ENCODE data around the gene NCAN. TPM values are rescaled to one million over a fixed set of nuclear protein-coding genes. Genes with fewer than 3 reads are reported as not detected.

NCAN gene
- total RNA-seq, 1 experiment from 2014 or later, result 0.15 TPM

GRCh38 chr19:19223636-19224035, 11.9 kb downstream of the NCAN start:
- Histone ChIP-seq H3K4me1 (ENCODE audit: control insufficient read depth, insufficient read depth, low read length) (peaks cover 4% of the 10 kb centered on the region; the same call in 1 of the 2 replicates), H3K27ac (ENCODE audit: low read length) (no peak overlapping the region), H3K4me3 (ENCODE audit: low read depth in 2 of 2, low read length in 2 of 2) (no peak overlapping the region), H3K9me3 (ENCODE audit: control insufficient read depth, insufficient read depth, low read depth, low read length) (no peaks in the 10 kb centered on the region), H3K27me3 (ENCODE audit: control insufficient read depth, insufficient read depth, low read length) (no peaks in the 10 kb centered on the region), H3K36me3 (ENCODE audit: control insufficient read depth, insufficient read depth, low read length) (no peaks in the 10 kb centered on the region)
- ChIA-PET POLR2A (no interaction called here), CTCF (no interaction called here)
- intact Hi-C loops (cut with micrococcal nuclease; ENCODE audit: unreplicated experiment), result no loop called here
- BruUV-seq (replicated peaks), result no TSS peak
- no peak for ATAC-seq
- in situ Hi-C loops (cut with HindIII; ENCODE audit: low pct_unique_long_range_greater_than_20kb, low sequenced_read_pairs), result no loop called here
- TF ChIP-seq TCF7L2 (IDR thresholded peaks at IDR 0.05; ENCODE audit: low read depth, low read length), result no peak
- no peak for TF ChIP-seq REST (IDR thresholded peaks at IDR 0.05; ENCODE audit: insufficient read depth in 1 of 2, low read depth in 2 of 2, low read length in 1 of 2)
- TF ChIP-seq CTCF (IDR thresholded peaks at IDR 0.05), result no peak
- no peak for TF ChIP-seq POLR2AphosphoS5 (IDR thresholded peaks at IDR 0.05; ENCODE audit: low read depth, low read length)
- TF ChIP-seq SIN3A (IDR thresholded peaks at IDR 0.05; ENCODE audit: borderline replicate concordance, insufficient read depth, low read depth, low read length), result no peak
- DNase-seq (ENCODE audit: low read depth, low spot score), result no peak

GRCh38 chr19:19224150-19224851, 12.5 kb downstream of the NCAN start:
- no peak for DNase-seq (ENCODE audit: low read depth, low spot score)
- no peak overlapping the region for H3K27ac ChIP-seq (ENCODE audit: low read length)
- TF ChIP-seq SIN3A (IDR thresholded peaks at IDR 0.05; ENCODE audit: borderline replicate concordance, insufficient read depth, low read depth, low read length) (no peak), TCF7L2 (IDR thresholded peaks at IDR 0.05; ENCODE audit: low read depth, low read length) (no peak), POLR2AphosphoS5 (IDR thresholded peaks at IDR 0.05; ENCODE audit: low read depth, low read length) (no peak), CTCF (IDR thresholded peaks at IDR 0.05) (no peak), REST (IDR thresholded peaks at IDR 0.05; ENCODE audit: insufficient read depth in 1 of 2, low read depth in 2 of 2, low read length in 1 of 2) (no peak)
- no peaks in the 10 kb centered on the region for H3K9me3 ChIP-seq (ENCODE audit: control insufficient read depth, insufficient read depth, low read depth, low read length)
- BruUV-seq (replicated peaks), result no TSS peak
- ChIA-PET CTCF (no interaction called here), POLR2A (interaction anchor here (0.6 kb wide), 1 partner anchor 23 kb away, joined by 3 read pairs; no protein-coding TSS in a partner anchor)
- peaks cover 4% of the 10 kb centered on the region; the same call in 1 of the 2 replicates for H3K4me1 ChIP-seq (ENCODE audit: control insufficient read depth, insufficient read depth, low read length)
- in situ Hi-C loops (cut with HindIII; ENCODE audit: low pct_unique_long_range_greater_than_20kb, low sequenced_read_pairs) (no loop called here), intact Hi-C loops (cut with micrococcal nuclease; ENCODE audit: unreplicated experiment) (no loop called here)
- H3K27me3 ChIP-seq (ENCODE audit: control insufficient read depth, insufficient read depth, low read length), result no peaks in the 10 kb centered on the region
- peak; percentile 40 for ATAC-seq
- H3K36me3 ChIP-seq (ENCODE audit: control insufficient read depth, insufficient read depth, low read length), result no peaks in the 10 kb centered on the region
- peak overlapping the region; percentile 31 to 47; a peak in 2 of 4 replicates for H3K4me3 ChIP-seq (ENCODE audit: low read depth in 2 of 2, low read length in 2 of 2)
